ENCODE measurements around the gene NHERF1.

NHERF1 gene

DNA sequence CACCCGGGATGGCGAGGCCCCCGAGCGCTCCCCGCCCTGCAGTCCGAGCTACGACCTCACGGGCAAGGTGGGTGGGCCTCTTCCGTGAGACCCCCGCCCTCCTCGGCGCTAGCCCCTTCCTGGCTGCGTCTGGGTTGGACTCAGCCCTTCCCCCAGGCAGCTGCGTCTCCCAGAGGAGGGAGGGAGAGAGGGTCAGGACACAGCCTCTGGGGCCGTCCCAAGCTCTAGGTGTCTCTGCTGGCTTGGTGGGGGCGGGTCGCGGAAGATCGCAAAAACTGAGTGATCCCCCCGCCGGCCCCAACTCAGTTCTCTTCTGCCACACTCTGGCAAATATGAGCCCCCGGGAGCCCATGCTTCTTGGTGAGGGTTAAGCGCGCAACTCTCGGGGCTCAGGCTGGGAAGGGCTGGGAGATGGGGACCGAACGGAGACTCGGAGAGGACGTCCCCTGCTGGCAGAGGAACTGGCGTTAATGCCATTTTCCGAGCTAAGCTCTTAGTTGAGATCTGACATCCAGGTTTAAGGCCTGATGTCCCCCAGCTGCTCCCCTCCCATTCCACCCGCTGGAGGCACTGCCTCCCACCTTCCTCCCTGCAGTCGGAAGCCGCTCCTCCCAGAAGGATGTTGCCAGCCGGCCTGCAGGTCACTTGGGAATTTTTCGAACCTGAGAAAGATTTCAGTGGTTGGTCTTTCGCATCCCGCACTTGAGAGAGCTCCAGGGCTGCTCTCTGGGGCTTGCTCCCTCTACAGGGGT lies 11.0 kb upstream of the NHERF1 start:
- TF ChIP-seq, protein P1, sequence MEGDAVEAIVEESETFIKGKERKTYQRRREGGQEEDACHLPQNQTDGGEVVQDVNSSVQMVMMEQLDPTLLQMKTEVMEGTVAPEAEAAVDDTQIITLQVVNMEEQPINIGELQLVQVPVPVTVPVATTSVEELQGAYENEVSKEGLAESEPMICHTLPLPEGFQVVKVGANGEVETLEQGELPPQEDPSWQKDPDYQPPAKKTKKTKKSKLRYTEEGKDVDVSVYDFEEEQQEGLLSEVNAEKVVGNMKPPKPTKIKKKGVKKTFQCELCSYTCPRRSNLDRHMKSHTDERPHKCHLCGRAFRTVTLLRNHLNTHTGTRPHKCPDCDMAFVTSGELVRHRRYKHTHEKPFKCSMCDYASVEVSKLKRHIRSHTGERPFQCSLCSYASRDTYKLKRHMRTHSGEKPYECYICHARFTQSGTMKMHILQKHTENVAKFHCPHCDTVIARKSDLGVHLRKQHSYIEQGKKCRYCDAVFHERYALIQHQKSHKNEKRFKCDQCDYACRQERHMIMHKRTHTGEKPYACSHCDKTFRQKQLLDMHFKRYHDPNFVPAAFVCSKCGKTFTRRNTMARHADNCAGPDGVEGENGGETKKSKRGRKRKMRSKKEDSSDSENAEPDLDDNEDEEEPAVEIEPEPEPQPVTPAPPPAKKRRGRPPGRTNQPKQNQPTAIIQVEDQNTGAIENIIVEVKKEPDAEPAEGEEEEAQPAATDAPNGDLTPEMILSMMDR (IDR thresholded peaks at IDR 0.05; ENCODE audit: control insufficient read depth, insufficient read depth, low read depth, low read length, missing control alignments) = peak; percentile 38
- no peak for DNase-seq (ENCODE audit: low read depth)
- H3K4me3 ChIP-seq (ENCODE audit: control insufficient read depth, low read depth, low read length) = no peak overlapping the region

DNA sequence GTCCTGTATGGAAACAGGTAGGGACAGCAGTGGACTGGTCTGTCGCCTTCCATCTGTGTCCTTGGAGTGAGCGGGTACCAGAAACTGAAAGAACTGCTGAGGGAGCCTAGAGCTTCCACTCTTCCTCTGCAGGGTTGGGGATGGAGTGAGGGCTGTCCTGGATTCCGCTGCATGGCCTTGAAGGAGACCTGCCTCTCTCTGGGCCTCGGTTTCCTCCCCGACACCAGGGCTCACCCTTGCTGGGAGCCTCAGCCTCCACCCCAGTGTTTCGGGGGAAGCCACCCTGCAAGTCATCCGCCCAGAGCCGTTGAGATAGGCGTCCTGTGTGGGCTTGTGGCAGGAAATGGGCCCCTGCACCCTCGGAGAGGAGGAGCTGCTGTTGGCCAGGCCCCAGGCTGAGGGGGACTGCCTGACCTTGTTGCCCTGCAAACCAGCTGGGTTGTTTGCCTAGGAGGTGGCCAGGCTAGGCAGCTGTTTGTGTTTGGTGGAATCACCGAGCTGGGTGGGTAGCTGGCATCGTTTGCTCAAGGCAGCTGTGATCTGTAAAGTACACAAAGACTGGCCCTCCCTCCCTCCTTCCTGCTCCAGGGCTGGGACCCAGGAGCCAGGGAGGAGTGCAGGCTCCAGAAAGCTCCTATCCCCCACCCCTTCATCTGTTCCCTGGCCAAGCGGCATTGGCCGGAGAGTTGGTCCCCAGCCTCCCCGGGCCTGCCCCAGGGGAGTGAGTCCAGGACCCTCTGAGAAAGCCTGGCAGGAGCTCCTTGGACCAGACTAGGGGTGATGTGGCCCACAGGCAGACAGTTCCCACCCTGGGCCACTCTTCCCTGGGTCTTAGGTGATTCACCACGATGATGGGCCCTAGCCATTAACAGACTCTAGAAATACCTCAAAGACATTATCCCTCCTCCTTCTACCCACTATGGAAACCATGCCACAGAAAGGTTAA lies 10.1 kb upstream of the NHERF1 start:
- TF ChIP-seq, protein P1 (IDR thresholded peaks at IDR 0.05; ENCODE audit: control insufficient read depth, insufficient read depth, low read depth, low read length, missing control alignments) = no peak
- H3K4me3 ChIP-seq (ENCODE audit: control insufficient read depth, low read depth, low read length) = no peak overlapping the region
- no peak for DNase-seq (ENCODE audit: low read depth)

DNA sequence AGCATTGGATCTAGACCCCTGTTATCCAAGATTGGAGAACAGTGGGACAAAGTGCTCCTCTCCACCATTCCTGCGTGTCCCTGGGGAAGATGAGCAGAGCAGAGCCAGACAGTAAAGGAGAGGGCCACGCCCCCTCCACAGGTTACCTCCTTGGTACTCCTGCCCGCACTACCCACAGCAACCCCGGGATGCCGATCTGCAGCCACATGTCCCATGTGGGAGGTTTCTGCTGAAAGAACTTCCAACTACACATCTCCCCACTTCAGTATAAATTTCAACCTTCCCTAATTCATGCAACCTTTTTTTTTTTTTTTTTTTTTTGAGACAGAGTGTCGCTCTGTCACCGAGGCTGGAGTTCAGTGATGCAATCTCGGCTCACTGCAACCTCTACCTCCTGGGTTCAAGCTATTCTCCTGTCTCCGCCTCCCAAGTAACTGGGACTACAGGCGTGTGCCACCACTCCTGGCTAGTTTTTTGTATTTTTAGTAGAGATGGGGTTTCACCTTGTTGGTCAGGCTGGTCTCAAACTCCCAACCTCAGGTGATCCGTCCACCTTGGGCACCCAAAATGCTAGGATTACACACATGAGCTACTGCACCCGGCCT lies 9.1 kb upstream of the NHERF1 start:
- DNase-seq (ENCODE audit: low read depth) = no peak
- TF ChIP-seq, protein P1 (IDR thresholded peaks at IDR 0.05; ENCODE audit: control insufficient read depth, insufficient read depth, low read depth, low read length, missing control alignments) = no peak
- no peak overlapping the region for H3K4me3 ChIP-seq (ENCODE audit: control insufficient read depth, low read depth, low read length)

DNA sequence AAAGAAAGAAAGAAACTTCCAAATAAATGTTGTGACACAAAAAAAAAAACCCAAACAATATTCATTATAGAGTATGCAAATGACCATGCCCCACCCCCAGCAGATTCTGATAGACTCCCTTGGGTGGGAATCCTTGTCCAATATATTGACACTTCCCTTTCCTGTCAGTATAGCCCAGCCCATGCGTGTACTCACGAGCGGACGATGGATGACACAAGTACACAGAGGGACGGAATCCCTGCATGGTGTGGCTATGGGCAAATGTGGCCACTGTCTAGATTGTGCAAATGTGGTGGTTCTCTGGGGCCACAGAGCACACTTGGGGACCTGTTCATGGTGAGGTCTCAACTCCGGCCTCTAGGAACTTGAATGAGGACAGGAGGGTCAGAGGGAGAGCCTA lies 8.3 kb upstream of the NHERF1 start:
- TF ChIP-seq, protein P1 (IDR thresholded peaks at IDR 0.05; ENCODE audit: control insufficient read depth, insufficient read depth, low read depth, low read length, missing control alignments) = no peak
- no peak overlapping the region for H3K4me3 ChIP-seq (ENCODE audit: control insufficient read depth, low read depth, low read length)
- no peak for DNase-seq (ENCODE audit: low read depth)

DNA sequence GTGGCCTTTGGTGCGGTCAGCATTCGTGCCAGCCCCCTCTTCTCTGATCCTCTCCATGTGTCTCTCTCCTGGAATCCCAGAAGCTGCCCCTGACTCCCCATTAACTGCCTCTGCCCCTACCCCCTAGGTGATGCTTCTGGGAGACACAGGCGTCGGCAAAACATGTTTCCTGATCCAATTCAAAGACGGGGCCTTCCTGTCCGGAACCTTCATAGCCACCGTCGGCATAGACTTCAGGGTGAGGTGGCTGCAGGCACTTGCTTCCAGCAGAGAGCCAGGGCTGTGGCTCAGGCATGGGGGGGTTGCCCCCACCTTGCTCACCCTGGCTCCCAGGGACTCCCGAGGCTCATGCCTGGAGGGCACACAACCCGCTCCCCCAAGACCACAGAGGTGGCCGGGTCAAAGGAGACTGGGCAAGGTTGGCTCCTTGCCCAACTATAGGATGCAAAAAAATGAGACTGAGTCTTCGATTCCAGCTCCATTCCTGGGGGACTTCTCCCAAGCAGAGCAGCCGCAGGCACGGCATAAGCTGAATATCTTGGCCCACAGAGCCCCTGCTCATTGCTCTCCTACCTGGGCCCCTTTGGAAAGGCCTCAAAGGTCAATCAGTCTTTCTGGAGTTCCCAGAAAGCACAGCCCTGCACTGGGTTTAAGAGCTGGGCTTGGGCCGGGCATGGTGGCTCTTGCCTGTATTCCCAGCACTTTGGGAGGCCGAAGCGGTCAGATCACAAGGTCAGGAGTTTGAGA lies 7.6 kb upstream of the NHERF1 start:
- H3K4me3 ChIP-seq (ENCODE audit: control insufficient read depth, low read depth, low read length) = no peak overlapping the region
- DNase-seq (ENCODE audit: low read depth) = no peak
- TF ChIP-seq, protein P1 (IDR thresholded peaks at IDR 0.05; ENCODE audit: control insufficient read depth, insufficient read depth, low read depth, low read length, missing control alignments) = no peak

DNA sequence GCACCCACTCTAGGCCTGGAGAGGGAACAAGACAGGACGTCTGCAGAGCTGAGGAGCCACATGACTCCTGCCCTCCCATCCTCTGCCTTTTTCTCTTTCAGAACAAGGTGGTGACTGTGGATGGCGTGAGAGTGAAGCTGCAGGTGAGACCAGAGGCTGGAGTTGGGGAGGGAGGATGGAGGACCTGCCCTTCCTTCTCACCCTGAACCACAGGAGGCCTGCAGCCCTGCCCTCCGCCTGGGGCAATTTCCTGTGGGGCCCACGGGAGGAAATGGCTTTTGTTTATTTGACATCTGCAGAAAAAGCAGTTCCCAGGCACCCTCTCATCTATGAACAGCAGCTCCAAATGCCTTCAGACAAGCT lies 6.3 kb upstream of the NHERF1 start:
- TF ChIP-seq, protein P1 (IDR thresholded peaks at IDR 0.05; ENCODE audit: control insufficient read depth, insufficient read depth, low read depth, low read length, missing control alignments) = no peak
- H3K4me3 ChIP-seq (ENCODE audit: control insufficient read depth, low read depth, low read length) = no peak overlapping the region
- no peak for DNase-seq (ENCODE audit: low read depth)
